HG02884 (cell line): Measurements from ENCODE around the gene SLC22A4.
A peak's percentile ranks its signal among the peaks of the same experiment; 100 is the strongest.

Source experiments
- ATAC-seq: cut with Tn5 transposase; IDR thresholded peaks from one replicate; pipeline ENCODE4 v1.9.1; 2021; ENCODE audit warnings: mild to moderate bottlenecking, moderate library complexity; ENCODE audit not compliant: unreplicated experiment

SLC22A4 gene

DNA sequence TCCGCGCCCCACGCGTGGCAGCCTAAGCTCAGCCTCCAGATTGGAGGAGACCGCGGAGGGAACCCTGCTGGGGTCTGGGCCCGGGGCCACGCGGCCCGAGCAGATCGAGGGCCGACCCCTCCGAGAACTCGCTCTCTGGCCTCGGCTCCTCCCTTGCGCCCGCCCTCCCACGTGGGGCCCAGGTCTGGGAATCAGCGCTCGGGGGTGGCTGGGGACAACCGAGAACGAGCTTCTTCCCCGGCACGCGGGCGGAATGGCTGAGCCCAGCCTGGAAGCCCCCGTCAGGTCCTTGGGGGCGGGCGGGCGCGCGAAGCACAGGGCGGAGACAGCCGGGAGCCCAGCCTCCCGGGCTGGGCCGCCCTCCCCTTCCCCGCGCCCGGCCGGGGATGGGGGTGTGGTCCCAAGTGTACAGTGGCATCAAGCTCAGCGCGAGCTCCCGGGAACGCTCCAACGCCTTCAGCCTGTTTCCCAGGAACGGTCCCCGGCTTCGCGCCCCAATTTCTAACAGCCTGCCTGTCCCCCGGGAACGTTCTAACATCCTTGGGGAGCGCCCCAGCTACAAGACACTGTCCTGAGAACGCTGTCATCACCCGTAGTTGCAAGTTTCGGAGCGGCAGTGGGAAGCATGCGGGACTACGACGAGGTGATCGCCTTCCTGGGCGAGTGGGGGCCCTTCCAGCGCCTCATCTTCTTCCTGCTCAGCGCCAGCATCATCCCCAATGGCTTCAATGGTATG lies at the start of gene SLC22A4:
SLC22A4 (plus strand) TSS at position 403 of the 736 bp plus-strand sequence; CDS start at position 626, 223 bp downstream.
- peak; percentile 68 for ATAC-seq

DNA sequence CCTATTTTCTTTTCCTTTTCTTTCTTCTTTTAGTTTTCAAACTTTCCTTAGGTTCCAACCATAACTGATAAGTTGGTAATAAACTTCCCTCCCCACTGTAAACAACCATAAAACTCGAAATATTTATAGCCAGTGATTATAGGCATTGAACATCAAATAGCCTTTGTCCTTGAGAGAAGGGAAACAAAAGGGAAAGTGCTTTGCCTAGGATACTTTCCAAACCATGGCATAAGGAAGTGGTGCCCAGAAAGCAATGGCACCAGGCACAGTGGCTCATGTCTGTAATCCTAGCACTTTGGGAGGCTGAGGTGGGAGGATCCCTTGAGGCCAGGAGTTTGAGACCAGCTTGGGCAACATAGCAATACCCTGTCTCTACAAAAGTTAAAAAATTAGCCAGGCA lies 48.6 kb upstream of the SLC22A4 start:
- ATAC-seq, result no peak

DNA sequence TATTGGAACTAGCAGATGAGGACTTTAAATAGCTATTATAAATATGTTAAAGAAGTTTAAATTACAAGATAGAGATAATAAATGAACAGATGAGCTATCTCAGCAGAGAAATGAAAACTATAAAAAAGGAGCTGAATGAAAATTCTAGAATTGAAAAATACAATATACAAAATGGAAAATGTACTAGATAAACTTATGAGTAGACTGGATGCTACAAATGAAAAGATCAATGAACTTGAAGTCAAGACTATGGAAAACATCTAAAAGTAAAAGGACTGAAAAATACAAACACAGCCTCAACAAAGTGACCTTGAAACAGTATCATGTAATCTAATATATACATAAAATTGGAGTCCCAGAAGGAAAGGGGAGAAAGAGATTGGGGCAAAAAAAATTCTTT lies 47.4 kb upstream of the SLC22A4 start:
- ATAC-seq, result no peak

DNA sequence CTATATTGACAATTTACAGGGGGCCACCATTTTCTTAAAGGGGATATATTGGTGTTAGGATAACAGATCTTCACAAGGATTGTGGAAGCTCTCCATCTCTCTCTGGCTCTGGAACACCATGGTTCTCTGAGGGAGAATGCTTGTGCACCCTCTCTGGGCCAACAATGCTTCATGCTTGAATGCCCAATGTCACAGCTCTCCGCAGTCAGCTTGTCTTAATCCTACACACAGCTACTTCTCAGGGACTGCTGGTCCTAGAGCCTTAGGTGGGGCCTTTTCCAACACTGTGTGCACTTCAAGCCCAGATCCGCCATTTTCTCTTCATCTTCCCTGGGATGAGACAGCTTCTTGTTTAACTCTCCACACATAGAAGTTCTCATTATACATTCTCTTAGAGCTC lies 43.6 kb upstream of the SLC22A4 start:
- ATAC-seq, result no peak

DNA sequence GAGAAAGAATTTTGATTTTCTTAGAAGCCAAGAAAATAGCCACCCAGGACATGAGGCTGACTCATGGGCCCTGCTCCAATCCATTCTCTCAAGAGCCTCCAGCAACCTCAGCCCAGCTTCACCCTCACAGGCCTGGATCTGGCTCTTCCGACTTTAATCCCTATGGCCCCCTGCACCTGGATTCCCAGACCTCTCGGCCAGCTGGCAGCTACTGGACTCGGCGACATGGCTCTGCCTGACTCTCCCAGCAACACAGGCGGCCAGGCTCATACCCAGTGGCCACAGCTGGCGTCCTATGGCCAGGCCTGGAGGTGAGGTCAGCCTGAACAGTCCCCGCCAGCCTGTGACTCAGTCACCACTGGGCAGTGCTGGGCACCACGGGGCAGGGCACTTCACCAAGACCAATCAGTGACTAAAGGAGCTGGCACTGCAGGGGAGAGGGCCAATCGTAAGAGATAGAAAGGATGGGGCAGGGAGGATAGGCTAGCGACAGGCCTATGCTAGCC lies 42.9 kb upstream of the SLC22A4 start:
- no peak for ATAC-seq

DNA sequence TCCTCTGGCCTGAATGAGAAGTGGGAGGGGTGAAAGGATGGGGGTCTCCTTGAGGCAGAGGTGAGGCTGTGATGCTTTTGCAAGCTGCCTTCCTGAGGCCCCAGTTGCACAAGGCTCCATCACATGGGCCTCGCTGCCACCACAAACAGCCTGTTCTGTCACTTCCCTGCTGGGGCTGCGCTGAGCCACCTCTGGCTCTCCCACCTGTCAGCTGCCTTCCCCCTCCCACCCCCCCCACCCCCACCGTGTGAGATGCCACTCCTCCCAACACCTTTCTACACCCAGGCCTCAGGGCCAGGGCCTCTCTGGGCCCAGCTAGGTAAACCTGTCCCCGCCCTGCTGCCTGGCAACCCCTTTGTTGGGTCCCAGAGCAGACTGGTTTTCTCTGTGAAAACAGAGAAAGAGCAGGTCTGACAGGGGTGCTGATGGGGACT lies 41.2 kb upstream of the SLC22A4 start:
- ATAC-seq, result no peak

DNA sequence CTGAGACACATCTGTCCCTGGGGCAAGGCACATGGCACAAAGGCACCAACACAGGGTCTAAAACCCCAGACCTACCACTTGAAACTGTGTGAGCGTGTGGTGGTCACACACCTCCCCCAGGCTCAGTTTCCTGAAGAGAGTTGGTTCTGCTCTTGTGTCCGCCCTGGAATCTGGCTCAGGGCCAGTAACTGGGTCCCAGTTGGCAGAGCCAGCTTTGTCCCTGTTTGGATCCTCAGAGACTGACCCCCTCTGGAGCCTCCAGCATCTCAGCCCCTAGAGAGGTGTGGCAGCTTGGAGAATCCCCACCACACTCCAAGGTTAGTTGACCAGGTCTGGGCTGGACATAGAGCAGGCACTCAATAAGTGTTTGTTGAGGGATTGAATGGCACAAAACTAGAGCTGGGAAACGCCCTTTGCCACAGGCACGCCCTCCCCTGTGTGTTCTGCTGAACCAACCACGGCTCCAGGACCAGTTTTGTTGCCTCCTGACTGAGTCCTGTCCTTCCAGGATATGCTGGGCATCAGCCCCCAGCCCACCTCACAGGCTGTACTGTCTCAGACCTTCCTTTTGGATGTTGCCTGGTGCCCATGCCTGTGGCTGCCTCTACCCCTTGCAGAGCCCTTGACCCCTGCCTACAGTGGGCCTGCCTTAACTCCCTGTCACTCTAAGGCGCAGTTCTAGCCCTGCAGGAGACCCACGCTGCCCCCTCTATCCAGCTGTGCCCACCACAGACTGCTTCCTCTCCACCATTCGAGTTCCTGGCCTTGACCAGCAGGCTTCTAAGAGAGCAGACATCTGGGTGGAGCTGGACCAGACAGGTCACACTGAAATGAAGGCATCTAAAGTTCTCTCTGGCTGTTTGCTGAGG lies 40.5 kb upstream of the SLC22A4 start:
- ATAC-seq, result no peak

DNA sequence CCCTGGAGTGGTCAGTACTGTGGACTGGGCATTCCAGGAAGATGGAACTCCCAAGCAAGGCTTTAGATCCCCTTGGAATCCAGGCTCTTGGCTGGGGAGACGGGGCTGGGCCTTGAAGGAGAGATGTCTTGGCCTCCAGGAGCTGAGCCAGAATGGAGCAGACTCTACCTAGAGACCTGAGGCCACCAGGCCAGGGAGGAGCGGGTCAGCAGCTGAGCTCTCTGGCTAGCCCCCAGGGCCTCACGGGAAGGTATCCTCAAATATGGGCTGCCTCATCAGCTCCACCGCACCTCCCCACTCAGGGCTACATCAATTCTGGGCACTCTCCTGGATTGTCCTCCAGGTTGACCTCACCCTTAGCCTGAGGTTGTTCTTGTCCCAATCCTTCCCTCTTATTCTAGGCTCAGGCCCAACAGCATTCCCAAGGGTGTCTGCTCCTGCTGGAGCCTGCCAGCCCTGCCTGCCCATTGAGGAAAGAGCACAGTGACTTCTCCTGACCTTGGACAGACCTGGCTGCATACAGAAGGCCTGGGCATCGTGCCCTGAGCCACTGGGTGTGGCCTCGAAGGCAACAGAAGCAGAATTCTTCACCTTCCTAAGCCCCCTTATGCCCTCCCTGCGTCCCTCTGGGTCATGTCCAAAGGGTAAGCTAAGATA lies 39.7 kb upstream of the SLC22A4 start:
- no peak for ATAC-seq

DNA sequence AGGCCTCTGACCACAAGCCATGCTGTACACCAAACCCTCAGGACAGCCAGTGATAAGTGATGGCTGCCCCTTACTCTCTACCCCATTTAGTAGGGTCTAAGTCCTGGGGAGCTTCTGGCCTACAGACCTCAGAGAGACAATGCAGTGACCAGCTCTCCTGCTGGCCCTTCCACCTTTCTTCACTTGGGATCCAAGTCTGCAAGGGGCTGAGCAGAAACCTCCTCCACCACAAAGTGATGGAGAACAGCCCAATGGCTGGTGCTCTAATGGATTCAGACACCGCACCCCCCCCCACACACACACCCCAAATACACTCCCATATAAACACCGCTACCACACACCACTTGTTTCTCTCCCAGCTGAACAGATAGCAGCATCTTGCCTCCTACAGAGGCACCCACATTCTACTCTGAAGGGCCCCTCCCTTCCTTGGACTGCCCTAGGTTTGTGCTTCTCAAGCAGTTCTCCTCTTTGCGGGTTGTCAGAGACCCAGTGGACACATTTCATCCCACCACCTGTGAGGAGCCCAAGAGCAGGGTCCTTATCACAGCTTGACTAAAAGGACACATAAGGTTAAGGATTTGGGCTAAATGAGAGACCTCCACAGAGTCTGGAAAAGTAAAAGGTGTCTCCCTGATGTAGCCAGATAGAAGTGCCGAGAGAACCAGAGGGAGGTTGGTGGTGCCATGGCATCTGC lies 38.0 kb upstream of the SLC22A4 start:
- no peak for ATAC-seq

DNA sequence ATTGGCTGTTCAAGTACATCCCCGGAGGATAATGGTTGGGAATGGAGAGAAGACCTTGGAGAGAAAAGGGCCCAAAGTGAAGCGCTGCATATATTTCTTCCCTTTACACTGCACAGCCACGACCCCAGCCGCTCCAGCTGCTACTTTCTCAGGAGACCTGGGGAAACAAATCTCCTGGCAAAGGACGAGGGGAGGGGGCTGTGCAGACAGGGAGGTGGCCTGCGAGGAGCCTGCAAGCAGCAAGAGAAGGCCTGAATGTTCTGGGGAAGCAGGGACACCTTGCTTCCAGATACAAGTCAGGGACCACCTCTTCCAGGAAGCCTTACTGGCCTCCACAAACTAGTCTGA lies 37.4 kb upstream of the SLC22A4 start:
- ATAC-seq, result no peak

DNA sequence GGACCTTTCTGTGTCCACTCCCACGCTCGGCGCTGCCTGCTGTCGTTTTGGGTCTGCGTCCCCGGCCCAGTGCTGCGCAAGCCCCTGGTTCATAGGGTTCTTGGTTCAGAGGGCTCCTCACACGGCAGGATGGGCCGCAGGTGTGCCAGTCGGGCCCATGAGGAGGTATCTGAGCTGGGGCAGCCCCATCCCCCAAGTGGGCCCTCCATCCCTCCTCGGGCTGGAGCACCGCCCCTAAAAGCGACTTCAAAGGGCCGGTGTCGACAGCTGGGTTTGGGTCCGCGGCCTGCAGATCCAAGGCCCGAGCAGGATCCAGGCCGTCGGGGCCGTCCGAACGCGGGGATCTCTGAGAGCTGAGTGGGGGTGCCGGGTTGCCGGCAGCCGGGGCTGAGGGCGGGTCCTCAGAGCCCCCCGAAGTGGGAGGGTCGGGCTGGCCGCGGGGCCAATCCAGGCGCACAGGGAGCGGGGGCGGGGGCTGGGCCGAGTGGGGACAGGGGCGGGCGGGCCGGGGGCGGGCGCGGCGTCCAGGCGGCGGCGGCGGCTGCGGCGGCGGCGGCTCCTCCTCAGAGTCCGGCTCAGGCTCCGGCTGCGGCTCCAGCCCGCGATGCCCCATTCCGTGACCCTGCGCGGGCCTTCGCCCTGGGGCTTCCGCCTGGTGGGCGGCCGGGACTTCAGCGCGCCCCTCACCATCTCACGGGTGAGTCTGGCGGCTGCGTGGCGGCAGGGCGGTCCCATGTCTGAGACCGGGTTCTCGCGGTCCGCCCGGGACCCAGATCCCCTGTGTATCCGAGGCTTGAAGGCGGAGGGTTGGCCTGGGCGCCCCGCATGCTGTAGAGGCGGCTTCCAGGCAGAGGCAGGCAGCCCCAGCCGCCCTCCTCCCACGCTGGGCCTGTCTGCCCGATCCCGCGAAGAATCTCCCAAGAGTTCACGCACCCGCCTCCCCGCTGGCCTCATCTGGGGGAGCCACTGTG lies 36.8 kb upstream of the SLC22A4 start, which contains the start of gene PDLIM4:
PDLIM4 (plus strand) TSS at position 566 of the 971 bp plus-strand sequence; CDS start at position 605, 39 bp downstream.
- ATAC-seq, result no peak

DNA sequence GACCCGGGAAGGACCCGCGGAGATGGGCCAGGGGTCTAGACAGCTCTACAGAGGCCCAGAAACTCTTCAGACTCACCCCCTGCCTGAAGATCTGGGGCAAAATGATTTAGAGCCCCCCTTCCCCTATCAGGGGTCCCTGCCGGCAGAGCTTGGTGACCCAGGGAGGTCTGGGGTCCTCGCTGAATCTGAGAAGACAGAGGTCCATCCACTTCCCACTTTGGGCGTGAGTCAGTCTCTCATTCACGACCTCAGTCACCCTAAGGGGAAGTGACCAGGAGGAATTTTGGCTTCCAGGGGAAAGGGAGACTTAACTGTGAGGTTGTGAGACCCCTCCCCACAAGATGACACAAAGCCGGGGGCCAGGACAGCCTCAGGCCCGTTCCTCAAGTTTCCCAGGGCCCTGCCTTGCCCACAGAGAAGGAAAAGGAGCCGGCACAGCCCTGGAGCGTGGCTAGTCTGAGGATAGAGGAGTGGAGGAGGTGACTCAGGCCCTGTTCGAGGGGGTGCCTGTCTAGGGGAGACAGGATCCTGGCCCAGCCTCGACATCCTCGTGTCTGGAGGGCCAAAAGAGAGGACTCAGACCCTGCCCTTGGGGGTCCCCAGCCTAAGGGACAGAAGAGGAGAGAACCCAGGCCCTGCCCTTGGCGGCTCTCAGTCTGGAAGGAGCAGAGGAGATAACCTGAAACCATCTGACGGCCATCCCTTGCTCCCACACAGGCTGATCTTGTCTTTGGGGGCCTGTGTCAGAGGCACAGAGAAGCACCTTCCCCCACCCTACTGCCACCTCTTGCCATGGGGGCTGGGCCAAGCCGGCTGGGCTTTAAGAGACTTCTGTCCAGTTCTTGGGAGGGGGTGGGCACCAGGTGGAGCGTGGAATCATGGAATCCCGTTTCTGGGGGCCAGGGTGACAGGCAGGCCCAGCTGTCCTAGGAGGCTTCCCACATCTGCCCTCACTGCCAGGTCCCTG lies 35.8 kb upstream of the SLC22A4 start:
- ATAC-seq, result no peak

DNA sequence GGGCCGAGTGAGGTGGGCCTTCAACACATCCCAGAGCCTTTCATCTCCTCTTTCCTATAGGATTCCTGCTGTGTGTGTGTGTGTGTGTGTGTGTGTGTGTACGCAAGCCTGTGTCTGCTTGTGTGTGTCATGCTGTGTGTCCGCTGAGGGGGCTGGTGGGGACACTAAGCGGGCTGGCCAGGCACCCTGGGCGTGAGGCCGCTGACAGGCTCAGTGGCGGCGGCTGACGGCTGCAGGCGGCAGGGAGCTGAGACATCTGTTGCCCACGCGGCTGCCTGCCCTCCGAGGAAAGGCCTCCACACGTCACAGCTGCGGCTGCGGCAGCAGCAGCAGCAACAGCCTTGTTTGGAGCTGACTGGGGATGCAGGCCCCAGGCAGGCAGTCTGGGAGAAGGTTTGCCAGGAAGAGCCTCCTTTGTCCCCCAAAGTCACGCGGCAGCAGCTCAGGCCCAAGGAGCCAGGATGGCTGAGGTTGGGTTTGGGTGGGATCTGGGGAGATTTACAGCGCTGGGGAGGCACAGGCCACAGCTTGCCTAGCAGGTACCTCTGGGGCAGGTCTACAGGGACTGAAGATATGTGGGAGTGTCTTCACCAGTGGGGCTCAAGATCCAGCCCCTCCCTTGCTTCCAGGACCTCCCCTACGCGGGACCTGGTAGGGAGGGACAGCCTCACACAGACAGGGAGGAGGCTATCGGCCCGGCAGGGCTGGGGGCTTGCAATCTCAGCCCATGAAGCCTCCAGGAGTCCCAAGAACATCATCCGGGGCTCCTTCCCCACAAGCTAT lies 34.9 kb upstream of the SLC22A4 start:
- no peak for ATAC-seq

DNA sequence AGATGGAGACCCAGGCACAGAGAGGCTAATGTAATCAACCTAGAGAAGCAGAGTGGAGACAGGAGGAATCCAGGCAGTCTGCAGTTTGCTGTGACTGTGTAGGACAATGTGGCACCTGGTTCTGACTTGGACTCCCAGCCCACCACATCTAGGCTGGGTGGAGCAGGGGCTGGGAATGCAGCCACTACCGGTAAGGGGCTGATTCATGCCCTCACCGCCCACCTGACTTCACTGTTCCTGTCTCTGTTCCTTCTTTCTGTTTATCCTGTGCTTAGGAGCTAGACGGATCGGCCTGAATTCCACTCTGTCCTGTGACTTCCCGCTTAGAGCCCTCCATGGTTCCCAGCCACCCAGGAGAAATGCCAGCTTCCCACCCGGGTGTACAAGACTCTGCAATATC lies 34.1 kb upstream of the SLC22A4 start:
- ATAC-seq, result no peak

DNA sequence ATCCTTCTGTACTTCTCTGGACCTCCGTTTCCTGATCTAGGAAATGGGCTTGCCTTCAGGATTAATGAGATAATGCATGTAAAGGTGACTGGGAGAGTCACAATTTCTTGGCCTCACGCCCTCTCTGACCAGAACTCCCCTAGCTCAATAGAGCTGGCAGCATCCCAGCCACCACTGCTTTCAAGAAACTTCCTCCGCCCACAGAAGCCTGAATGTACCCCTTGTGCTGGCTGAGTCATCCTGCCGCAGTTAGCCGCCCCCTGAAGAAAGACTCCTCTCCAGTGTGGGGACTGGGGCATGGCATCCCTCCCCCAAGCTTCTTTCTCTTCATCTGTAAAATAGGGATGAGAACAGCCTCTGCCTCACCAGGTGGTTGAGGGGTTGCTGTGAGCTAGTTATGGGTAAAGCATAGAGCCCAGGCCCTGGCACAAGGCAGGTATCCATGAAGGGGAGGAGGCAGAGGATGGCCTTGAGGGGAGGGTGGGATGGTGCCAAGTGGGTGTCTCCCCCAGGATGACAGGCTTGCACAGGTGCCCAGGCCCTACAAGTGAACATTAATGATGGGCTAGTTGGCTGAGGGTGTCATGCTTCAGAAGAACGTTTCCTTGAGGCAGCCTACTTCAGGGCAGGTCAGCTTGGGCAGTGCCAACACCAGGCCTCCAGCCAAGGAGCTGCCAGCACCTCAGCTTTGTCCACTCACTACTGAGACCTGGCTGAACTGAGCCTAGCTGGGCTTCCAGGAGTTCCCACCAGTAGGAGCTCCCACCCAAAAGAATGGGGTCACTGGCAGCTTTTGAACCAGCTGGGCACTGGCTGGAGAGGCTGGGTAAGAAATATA lies 33.3 kb upstream of the SLC22A4 start:
- peak; percentile 72 for ATAC-seq

DNA sequence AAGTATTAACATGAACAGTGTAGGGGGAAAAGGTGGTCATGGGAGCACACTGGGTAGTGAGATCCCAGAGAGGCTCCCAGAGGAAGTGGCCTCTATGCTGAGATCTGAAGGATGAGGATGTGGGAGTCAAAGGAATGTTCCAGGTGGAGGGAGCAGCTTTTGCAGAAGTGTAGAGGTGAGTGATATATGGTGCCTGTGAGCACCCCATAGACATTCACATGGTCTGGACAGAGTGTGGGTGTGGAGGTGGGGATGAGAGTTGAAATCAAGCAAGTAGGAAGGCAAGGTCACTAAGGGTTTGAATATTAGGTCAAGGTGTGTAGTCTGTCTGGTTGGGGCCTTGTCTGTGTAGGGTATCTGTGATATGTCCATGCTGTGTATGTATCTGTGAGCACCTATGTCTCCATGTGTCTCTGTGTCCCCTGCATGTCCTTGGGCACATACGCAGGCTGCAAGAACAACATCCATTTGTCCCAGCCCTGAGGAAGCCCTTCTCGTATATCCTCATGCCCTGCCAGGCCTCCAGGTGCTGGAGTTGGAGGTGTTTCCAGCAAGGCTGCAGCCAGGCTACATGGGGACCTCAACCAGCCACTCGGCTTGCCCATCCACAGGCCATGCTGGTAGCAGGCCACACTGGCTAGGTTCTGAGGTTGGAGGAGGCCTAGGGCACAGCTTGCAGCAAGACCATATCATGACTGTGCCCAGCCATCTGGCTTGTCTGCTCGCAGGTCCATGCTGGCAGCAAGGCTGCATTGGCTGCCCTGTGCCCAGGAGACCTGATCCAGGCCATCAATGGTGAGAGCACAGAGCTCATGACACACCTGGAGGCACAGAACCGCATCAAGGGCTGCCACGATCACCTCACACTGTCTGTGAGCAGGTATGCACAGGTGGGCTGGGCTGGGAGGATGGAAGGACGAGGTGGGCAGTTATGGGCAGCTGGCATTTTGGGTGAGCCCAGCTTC lies 32.0 kb upstream of the SLC22A4 start:
- no peak for ATAC-seq
